BE2C (cell line): ENCODE measurements around the gene BCL6B.

Source experiments
- DNase-seq: peaks from one replicate; pipeline ENCODE4 v3.0.0-alpha.2; 2020
- H3K27me3 ChIP-seq: fragments of 250-450 bp; sonication (Bioruptor Pico); 2 replicates; pipeline ENCODE4 v1.5.1; 2020; ENCODE audit warnings: mild to moderate bottlenecking
- H3K36me3 ChIP-seq: fragments of 250-450 bp; sonication (Bioruptor Pico); 2 replicates; pipeline ENCODE4 v1.5.1; 2020; ENCODE audit warnings: mild to moderate bottlenecking
- H3K4me1 ChIP-seq: fragments of 250-450 bp; sonication (Bioruptor Pico); 2 replicates; pipeline ENCODE4 v1.5.1; 2020
- H3K4me3 ChIP-seq: 2 replicates; pipeline ENCODE4 v1.5.1; 2011; ENCODE audit warnings: low read depth, low read length
- H3K9me3 ChIP-seq: fragments of 250-450 bp; sonication (Bioruptor Pico); 2 replicates; pipeline ENCODE4 v1.5.1; 2020
- CTCF ChIP-seq: IDR thresholded peaks from 2 replicates; pipeline ENCODE4 v1.5.1; 2012; ENCODE audit warnings: mild to moderate bottlenecking, low read depth, low read length

Gene BCL6B

GRCh38 chr17:7014995-7015958 is 7.6 kb upstream of the BCL6B start:
- no peaks in the 10 kb centered on the region for H3K27me3 ChIP-seq
- no peaks in the 10 kb centered on the region for H3K36me3 ChIP-seq
- no peak for DNase-seq
- H3K4me3 ChIP-seq, result peak overlapping the region; percentile 63
- no peak for TF ChIP-seq CTCF
- no peaks in the 10 kb centered on the region; the same call in 1 of the 2 replicates for H3K4me1 ChIP-seq
- H3K9me3 ChIP-seq, result no peaks in the 10 kb centered on the region

GRCh38 chr17:7016418-7016817 is 6.4 kb upstream of the BCL6B start:
- Histone ChIP-seq H3K27me3 (no peaks in the 10 kb centered on the region), H3K36me3 (no peaks in the 10 kb centered on the region), H3K4me3 (no peak overlapping the region), H3K9me3 (no peaks in the 10 kb centered on the region), H3K4me1 (no peaks in the 10 kb centered on the region; the same call in 1 of the 2 replicates)
- no peak for DNase-seq
- no peak for TF ChIP-seq CTCF

GRCh38 chr17:7016886-7017826 is 5.7 kb upstream of the BCL6B start:
- Histone ChIP-seq H3K4me1 (no peaks in the 10 kb centered on the region; the same call in 1 of the 2 replicates), H3K4me3 (no peak overlapping the region), H3K9me3 (no peaks in the 10 kb centered on the region), H3K27me3 (no peaks in the 10 kb centered on the region), H3K36me3 (no peaks in the 10 kb centered on the region)
- TF ChIP-seq CTCF, result no peak
- DNase-seq, result no peak

GRCh38 chr17:7017827-7018200 is 5.0 kb upstream of the BCL6B start:
- no peaks in the 10 kb centered on the region; the same call in 1 of the 2 replicates for H3K4me1 ChIP-seq
- DNase-seq, result no peak
- H3K9me3 ChIP-seq, result no peaks in the 10 kb centered on the region
- TF ChIP-seq CTCF, result no peak
- no peaks in the 10 kb centered on the region for H3K27me3 ChIP-seq
- H3K36me3 ChIP-seq, result no peaks in the 10 kb centered on the region
- no peak overlapping the region for H3K4me3 ChIP-seq

- H3K9me3 ChIP-seq, result no peaks in the 10 kb centered on the region
- H3K27me3 ChIP-seq, result no peaks in the 10 kb centered on the region
- H3K4me1 ChIP-seq, result no peaks in the 10 kb centered on the region; the same call in 1 of the 2 replicates
- DNase-seq, result no peak
- no peaks in the 10 kb centered on the region for H3K36me3 ChIP-seq
- H3K4me3 ChIP-seq, result no peak overlapping the region
- TF ChIP-seq CTCF, result no peak
These were observed 4.4 kb upstream of the BCL6B start for GRCh38 chr17:7018331-7018964.
